GM19193 (cell line): ENCODE data around the gene MBD5.

ENCODE experiments used
- POLR2A ChIP-seq: IDR thresholded peaks from 4 replicates; pipeline ENCODE4 v1.6.1; 2011; ENCODE audit not compliant: insufficient read depth, insufficient read length; ENCODE audit errors: extremely low read depth

The MBD5 gene

DNA sequence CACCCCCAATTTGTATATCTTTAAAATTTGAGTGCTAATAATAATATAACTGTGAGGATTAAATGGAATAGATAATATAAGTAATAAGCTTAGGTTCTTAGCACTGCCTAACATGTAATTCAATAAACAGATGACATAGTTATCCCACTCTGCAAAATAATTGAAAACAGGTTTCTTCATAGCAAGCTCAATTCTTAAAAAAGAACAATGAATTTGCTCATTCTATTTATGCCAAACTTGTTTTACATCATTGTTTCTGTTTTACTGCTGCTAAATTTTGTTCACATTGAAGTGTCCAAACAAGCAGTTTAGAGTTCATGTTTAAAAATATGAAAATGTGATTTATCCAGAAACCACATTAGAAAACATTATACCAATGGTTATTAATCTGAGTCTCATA is 217.0 kb downstream of the MBD5 start:
- no peak for TF ChIP-seq POLR2A

DNA sequence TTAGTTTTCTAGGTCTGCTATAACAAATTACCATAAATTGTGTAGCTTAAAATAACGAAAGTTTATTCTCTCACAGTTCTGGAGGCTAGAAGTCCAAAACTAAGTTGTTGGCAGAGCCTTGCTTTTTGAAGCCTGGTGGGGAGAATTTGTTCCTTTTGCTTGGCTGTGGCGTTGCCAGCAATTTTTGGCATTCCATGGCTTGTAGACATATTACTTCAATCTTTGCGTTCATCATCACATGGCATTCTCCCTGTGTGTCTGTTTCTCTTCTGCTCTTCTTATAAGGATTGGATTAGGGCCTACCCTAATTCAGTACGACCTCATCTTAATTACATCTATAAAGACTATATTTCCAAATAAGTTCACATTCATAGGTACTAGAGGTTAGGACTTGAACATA is 217.7 kb downstream of the MBD5 start:
- TF ChIP-seq POLR2A, result no peak

DNA sequence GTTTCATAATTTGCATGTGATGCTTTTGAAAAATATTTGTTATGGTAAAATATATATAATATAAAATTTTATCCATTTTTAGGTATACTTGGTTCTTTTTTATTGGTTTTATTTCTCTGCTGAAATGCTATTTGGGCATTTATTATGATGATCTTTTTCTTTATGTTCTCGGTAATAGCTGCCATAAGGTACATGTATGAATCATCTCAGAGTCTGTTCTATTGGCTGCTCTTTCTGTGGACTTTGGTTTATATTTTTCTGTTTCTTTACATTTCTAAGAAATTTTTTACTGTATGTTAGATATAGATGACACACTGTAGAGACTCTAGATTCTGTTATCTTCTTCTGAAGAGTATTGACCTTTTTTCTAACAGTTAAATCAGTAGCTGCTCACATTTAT is 219.9 kb downstream of the MBD5 start:
- TF ChIP-seq POLR2A, result no peak

DNA sequence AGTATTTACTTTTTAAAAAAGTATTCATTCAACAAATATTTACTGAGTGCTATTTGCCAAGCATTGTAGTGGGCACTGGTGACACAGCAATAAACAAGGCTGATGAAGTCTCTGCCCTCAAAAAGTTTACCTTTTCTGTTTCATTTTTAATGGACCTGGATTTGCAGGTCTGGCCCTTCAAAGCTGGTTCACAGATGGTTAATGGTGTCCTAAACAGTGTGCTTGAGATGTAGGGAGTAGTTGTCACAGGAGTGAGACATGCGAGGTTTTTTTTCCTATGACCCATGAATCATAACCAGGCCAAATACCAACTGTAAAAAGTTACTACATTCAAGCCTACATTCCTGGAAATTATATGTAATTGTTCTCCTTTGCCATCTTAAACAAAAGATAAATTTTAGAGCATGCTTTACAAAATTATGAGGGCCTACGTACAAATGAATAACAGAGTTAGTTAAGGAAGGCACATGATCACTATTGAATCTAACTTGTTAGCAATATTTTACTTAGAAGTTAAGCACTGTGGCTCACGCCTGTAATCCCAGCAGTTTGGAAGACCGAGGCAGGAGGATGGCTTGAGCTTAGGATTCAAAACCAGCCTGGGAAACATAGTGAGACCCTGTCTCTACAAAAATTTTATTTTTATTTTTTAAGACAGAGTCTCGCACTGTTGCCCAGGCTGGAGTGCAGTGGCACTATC is 223.9 kb downstream of the MBD5 start:
- no peak for TF ChIP-seq POLR2A

DNA sequence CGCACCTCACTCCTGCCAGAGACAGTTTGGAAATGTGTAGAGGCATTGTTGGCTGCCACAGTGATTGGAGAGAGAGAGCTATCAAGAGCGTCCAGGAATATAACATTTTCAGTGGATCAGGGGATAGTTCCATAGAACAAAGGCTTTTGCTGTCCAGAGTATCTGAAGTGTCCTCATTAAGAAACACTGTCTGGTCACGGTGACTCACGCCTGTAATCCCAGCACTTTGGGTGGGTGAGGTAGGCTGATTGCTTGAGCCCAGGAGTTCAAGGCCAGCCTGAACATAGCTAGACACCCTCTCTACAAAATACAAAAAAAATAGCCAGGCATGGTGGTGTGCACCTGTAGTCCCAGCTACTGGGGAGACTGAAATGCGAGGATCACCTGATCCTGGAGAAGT is 231.1 kb downstream of the MBD5 start:
- no peak for TF ChIP-seq POLR2A

DNA sequence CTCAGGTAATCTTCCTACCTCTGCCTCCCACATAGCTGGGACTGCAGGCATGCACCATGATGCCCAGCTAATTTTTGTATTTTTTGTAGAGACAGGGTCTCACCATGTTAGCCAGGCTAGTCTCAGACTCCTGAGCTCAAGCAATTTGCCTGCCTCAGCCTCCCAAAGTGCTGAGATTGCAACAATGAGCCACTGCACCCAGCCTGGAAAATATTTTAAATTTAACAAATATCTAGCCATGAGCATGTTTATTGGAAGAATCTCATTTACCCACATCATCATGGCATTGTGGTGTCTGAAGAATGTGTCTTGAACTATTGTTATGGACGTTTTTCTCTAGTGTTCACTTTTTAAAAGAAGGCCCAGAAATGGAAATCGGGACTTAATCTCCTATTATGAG is 231.8 kb downstream of the MBD5 start:
- TF ChIP-seq POLR2A, result no peak

DNA sequence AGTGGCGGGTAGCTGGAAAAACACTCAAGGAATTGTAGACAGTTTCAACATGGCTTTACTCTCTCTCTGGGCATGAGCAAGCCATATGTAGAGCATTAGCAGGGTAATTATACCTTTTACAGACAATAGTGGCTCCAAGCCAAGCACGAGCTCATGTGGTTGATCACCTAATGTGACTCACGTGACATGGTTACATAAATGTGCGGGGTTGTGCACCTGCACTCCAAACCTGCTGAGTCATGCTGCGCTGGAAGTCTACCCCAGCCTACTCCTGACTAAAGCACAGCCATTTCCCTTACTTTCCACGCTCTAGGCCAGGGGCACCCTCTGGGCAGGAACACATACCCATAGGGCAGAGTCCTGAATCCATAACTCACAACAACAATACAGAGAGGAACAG is 232.8 kb downstream of the MBD5 start:
- no peak for TF ChIP-seq POLR2A

DNA sequence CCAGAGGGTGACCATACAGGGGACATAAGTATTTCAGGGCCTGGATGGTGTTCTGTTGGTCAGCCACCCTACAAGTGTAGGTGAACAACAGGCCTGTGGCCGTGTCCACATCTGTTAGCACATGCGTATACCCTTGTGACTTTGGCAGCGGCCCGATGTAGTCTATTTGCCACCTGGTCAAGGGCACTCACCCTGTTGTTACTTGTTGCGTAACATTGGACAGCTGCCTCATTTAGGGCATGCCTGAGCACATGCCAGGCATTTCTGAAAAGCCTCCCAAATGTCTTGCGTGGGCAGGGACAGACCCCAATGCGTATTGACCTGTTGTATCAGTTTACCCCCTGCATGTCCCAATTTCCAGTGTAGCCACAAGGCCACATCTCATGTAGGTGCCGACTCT is 235.0 kb downstream of the MBD5 start:
- TF ChIP-seq POLR2A, result no peak

DNA sequence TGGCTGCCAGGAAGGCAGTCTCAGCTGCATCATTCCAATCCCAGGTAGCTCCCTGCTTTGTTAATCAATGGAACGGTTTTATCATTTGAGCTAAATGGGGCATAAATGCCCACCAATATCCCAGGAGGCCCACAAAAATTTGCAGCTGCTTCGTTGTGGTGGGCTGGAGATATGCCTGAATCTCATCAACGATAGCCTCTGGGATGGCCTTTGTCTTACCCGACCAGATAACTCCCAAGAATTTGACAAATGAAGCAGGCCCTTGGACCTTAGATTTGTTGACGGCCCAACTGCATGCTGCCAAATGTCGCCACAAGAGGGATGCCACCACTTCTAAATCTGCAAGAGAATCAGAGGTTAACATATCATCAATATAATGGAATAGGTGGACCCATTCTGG is 236.4 kb downstream of the MBD5 start:
- no peak for TF ChIP-seq POLR2A

DNA sequence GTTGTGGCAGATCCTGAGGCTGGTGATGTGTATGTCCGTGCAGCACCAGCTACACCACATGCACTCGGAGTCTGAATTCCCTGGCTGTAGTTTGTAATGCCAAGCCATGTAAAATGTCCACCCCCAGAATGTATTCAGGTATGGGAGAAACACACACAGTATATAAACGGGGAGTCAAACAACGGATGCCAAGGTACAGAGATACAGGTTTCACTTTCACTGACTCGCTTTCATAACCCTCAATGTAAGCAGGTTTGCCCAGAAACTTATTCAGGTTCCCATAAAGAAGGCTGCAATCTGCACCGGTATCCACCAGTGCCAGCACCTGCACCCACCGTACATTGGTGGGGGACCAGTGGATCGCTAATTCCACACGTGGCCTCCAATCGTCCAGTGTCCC is 237.2 kb downstream of the MBD5 start:
- TF ChIP-seq POLR2A, result no peak

DNA sequence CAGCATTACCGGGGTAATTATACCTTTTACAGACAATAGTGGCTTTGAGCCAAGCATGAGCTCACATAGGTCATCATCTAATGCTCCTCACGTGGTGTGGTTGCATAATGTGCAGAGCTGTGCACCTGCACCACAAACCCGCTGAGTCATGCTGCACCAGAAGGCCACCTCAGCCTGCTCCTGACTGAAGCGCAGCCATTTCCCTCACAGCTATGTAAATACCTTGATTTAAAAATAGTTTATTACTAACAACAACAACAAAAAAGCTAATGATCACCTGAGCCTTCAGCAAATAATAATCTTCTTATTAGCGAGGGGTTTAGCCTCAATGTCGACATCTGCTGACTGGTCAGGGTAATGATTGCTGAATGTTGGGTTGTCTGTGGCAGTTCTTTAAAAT is 238.8 kb downstream of the MBD5 start:
- TF ChIP-seq POLR2A, result no peak

DNA sequence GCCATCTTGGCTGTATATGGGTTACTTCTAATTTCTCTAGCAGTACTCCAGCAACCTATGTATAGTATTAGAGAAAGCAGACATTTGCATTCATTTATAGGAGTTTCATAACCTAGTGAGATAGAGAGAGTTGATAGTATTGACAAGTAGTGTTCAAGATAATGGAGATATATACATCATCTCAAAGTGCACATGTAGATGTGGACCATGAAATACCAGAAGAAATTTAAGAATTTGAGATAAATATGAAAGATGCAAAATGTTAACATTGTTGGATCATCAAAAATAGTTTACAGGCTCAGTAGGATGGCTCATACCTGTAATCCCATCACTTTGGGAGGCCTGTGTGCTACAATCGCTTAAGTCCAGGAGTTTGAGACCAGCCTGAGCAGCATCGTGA is 243.0 kb downstream of the MBD5 start:
- TF ChIP-seq POLR2A, result no peak

DNA sequence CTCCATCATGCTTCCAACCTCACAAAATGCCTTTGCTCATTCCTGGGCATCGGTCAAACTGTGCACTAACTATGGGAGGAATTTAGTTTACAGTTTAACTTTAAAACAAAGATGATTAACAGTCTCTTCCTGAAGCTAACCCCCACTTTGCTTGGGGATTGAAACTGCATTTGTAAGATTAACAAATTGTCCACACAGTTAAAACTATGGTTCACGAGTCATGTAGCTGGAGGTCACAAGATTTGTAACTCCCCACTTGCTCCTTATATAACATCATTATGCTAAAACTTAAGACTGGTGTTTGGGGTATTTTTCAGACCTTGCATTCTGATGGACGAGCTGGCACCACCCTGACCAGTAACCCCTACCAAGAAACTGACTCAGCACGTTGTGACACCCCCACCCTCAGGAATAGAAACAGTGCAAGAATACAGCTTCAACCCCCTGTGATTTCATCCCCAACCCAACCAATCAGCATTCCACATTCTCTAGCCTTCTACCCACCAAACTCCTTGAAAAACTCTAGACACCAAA is 252.3 kb downstream of the MBD5 start:
- no peak for TF ChIP-seq POLR2A

DNA sequence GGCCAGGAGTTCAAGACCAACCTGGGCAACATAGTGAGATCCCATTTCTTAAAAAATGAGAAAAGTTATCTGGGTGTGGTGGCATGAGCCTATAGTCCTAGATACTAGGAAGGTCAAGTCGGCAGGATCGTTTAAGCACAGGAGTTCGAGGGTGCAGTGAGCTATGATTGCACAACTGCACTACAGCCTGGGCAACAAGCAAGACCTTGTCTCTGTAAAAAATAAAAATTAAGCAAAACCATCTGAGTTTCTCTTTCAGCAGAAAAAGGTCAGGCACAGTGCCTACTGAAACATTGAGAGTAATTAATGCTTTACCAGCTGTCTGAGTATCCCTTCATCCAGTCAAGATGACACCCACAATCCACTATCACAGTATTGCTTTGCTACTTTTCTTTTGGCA is 258.3 kb downstream of the MBD5 start:
- no peak for TF ChIP-seq POLR2A

DNA sequence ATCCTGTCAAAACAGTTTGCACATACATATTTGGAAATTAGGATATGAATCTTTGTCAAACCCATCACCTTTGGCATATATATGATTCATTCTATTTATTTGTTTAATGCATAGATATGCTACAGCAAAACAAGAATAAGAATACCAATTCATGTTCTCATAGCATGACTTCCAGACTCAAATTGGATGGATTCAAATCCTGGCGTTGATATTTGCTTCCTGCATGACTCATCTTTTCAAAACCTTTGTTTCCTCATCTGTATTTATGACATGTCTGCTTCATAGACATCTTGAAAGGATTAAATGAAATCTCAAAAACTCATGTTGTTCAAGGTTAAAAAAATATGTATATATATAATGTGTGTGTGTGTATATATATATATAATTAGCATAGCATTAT is 261.3 kb downstream of the MBD5 start:
- no peak for TF ChIP-seq POLR2A

DNA sequence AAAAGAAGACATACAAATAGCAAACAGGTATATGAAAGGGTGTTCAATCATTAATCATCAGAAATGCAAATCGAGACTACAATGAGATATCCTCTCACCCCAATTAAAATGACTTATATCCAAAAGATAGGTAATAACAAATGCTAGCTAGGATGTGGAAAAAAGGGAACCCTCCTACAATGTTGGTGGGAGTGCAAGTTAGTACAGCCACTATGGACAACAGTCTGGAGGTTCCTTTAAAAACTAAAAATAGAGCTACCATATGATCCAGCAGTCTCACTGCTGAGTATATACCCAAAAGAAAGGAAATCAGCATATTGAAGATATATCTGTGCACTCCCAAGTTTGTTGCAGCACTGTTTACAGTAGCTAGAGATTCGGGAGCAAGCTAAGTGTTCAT is 271.5 kb downstream of the MBD5 start:
- no peak for TF ChIP-seq POLR2A

DNA sequence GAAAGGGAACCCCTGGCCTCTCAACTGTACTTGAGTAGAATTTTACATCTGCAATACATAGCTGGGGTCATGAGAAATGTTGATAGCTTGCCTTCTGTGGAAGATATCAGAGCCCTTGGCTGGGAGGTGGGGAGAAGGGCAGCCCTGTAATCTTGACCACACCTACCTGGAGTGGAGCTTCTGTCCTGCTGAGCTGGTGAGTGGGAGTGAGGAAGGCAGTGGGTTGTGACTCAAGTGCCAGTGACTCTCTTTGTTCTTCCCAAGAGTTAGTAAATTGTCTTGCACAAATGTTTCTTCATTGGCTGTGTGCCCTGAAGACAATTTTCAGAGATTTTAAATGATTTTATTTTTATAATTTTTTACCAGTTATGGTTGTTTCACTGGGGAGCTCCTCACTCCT is 277.3 kb downstream of the MBD5 start:
- TF ChIP-seq POLR2A, result no peak
